PFSK-1 (cell line): Measurements from ENCODE around the gene GRHL3.

ENCODE experiments used
- POLR2AphosphoS5 ChIP-seq: IDR thresholded peaks from 2 replicates; pipeline ENCODE4 v1.6.1; 2012; ENCODE audit warnings: low read depth, mild to moderate bottlenecking, control low read depth, low read length, moderate library complexity
- REST ChIP-seq, 2 experiments: IDR thresholded peaks; 2 replicates each; pipeline versions ENCODE4 v1.6.1 to v1.8.0; 2011 to 2012; ENCODE audit warnings: low read depth in 2 of 2, low read length in 2 of 2, control low read depth in 1 of 2, inconsistent platforms in 1 of 2, mild to moderate bottlenecking in 1 of 2, moderate library complexity in 1 of 2; ENCODE audit not compliant: insufficient read depth in 1 of 2
- TAF1 ChIP-seq: IDR thresholded peaks from 2 replicates; pipeline ENCODE4 v1.6.1; 2012; ENCODE audit warnings: low read length, control low read depth, borderline replicate concordance; ENCODE audit not compliant: insufficient read depth

- TF ChIP-seq TAF1 (no peak), REST (IDR thresholded peaks at IDR 0.05; ENCODE audit: insufficient read depth in 1 of 2, low read depth in 2 of 2, low read length in 2 of 2) (no peak), POLR2AphosphoS5 (no peak)
Measured at GRCh38 chr1:24380508-24380907, 61.4 kb downstream of the GRHL3 start.
